Stimulated activated CD4-positive, alpha-beta T cell treated with anti-CD3 and anti-CD28 coated beads, Interleukin-4, amount 100 ng/mL, for 24 hours (primary cell): Measurements from ENCODE around the gene PRKCQ.

Experiments
- DNase-seq: peaks from one replicate; pipeline ENCODE4 v3.0.0-alpha.2; 2020

Gene PRKCQ

GRCh38 chr10:6379015-6379776 is 200.9 kb downstream of the PRKCQ start:
- no peak for DNase-seq
